Ramos (cell line): ENCODE data around the gene LETM1.

Source experiments
- in situ Hi-C: fragments of 300-500 bp; cut with MboI; formaldehyde crosslinking; loops from one replicate; pipeline ENCODE4 v1.14.3; 2022; ENCODE audit warnings: low sequenced_read_pairs; ENCODE audit not compliant: unreplicated experiment

LETM1 gene

DNA sequence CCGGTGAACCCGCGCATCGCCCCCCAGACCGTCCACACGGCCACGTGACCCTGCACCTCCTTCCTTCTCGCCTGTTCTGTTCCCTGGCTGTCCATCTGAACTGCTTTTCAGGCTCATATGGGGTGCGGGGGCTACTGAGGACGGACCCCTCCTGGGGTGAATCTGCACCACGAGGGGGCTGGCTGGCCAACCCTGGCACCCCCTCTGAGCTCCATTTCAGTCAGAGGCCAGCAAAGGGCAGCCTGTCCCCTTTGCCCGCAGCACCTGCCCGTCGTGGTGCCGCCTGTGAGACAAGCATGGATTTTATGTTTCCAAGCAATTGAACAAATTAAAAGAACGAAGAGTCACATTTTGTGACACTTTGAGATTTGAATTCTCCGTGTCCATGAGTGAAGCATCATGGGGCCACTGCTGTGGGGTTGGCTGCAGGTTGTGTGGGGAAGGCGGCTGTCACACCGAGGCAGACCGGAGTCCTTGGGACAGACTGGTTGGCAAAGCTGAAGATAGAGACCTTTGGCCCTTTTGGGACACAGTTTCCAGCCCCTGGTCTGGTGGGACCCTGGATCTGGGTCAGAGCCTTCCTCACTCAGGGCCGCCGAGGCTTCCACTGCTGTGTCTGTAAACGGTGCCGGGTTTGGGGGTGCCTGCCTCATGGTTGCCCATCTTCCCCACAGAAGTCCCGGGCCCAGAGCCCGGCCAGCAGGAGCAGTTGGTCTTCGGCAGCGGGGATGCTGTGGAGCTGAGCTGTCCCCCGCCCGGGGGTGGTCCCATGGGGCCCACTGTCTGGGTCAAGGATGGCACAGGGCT lies 57.2 kb downstream of the LETM1 start:
- in situ Hi-C loops, result loop anchor here (25.0 kb wide), 1 partner anchor 389 kb away; no protein-coding TSS in a partner anchor

DNA sequence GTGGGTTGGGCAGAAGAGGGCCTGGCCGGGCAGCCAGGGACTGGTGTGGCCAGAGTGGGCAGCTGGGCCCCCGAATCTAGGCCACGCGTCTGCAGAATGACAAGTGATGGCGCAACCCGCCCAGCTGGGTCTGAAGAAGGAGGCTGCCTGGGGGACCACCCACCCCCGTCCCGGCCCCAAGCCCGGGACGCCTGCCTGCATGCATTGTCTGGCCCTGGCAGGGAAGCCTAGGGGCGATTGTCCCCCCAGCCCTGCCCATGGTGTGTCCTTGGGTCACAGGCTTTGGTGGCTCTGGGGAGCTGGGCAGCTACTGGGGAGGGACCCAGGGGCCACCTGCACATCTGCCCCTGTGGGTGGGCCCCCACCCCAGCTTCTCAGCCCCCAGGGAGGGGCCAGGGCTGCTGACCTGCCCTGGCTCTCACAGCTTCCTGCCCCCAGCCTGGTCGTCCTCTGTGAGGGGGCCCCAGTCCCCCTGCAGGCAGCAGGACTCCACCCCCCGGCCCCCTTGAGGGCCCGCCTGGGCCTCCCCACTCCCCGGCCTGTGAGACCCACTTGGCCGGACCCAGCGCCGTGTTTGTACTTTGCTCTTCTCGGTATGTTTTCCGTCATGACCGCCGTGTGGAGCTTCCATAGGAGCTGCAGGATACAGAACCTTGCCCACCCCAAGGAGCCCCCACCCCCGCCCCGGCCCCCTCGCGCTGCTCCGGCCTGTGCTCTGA lies 57.9 kb downstream of the LETM1 start:
- in situ Hi-C loops, result loop anchor here (25.0 kb wide), 1 partner anchor 389 kb away; no protein-coding TSS in a partner anchor

DNA sequence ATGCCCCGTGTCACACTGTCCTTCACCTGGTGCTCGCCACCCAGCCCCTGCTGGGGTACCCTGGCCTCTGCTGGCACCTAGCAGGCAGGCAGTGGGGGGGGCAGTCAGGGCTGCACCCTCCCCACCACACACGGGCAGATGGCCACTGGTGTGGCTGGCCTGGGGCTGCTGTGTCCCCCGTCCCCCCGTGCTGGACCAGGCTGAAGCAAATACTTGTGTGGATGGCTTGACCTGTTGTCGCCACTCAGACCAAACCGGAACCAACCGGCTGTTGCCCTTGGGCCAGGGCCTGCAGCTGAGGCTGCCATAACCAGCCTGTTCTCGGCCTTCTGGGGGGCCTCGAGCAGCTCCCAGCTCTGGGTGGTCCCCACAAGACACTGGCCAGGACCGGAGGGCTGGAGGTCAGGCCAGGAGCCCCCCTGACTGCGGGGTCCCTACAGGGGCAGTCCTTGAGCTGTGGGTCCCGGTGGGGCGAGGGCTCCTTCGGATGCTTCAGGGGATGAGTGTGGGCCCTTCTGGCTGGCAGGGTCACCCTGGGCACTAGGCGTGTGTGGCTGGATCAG lies 58.6 kb downstream of the LETM1 start:
- in situ Hi-C loops, result loop anchor here (25.0 kb wide), 1 partner anchor 390 kb away; no protein-coding TSS in a partner anchor

DNA sequence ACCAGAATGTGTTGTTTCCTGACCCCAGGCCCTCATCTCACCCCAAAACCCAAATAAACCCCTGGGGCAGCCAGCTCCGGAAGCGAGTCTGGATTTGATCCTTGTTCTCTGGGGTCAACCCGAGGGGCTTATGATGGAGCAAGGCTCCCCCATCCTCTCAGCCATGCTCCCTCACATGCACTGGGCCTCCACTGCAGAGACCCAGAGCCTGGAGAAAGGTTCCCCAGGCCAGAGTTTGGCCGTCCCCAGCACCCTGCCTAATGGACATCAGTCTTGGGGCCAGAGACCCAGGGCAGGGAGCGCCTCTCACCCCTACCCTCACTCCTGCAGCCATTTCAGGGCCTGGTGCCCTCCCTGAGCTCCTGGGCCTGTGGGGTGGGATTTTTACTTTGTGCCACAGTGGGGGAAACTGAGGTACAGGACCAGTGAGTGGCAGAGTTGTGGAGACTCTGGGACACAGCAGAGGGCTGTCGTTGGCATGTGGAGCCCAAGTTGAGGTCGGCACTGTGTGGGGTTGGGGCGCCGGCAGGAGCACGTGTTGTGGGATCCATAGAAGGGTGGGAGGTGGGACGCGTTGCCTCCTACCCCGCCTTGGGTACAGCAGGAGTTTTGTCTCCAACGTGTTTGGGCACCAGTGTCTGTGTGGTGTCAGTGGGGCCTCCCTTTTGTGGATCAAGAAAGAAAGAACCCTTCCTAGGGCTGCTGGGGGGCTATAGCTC lies 59.3 kb downstream of the LETM1 start:
- in situ Hi-C loops, result loop anchor here (25.0 kb wide), 1 partner anchor 391 kb away; no protein-coding TSS in a partner anchor

DNA sequence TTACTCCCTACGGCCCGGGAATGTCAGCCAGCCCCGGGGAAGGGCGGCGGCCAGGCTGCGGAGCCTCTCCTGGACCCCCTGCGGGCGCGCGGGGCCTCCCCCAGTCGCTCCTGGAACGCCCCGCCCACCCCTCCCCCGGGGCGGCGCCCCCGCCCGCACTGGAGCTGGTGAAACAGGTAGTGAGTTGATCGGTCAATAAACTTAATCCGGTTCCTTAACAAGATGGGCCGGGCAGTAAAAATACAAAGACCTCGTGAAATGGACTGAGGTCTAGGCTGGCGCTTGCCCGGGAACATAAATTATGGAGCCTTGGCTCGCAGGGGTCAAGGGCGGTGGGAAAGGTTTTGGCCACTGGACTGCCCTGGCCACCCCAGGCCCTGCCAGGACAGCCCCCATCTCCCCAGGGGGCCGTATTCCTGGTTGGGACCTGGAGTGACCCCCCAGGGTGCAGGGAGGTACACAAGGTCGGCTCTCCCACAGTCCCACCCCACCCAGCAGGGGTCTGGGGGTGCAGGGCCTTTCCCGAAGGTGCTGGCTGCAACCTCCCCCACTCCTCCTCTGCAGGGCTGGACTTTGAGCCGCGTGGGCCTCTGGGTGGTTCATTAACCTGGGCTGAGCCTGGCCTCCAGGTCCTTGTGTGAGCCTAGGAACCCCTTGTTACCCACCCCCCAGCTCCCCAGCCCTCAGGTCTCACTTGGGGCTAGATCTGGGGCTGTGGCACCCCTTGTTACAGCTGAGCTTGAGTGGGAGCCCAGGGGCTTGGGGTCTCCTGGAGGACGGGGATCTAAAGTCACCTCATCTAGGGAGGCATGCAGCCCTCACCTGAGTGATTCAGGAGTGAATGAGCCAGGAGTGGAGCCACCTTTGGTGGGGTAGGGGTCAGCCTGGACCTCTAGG lies 60.4 kb downstream of the LETM1 start:
- in situ Hi-C loops, result loop anchor here (25.0 kb wide), 1 partner anchor 392 kb away; no protein-coding TSS in a partner anchor

DNA sequence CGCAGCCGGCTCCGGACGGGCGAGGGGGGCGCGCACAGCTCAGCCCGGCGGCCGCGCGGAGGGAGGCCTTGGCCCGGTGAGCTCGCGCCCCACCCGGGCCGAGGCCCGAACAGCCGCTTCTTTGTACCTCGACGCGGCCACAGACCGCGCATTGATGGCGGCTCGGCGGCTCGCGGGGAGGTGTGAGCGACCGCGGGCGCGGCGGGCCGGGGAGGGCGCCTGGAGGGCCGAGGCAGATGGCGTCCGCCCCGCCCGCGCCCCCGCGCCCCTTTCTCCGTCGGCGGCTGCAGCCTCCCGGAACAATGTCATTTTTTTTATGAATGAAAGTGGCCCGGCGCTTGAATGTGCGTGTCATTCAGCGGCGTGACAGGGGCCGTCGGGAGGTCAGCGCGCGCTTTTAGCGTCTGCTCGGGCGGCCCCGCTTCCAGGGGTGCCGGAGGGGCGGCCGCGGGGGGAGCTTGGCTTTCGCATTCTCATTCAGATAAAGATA lies 61.1 kb downstream of the LETM1 start:
- in situ Hi-C loops, result loop anchor here (25.0 kb wide), 1 partner anchor 392 kb away; no protein-coding TSS in a partner anchor

DNA sequence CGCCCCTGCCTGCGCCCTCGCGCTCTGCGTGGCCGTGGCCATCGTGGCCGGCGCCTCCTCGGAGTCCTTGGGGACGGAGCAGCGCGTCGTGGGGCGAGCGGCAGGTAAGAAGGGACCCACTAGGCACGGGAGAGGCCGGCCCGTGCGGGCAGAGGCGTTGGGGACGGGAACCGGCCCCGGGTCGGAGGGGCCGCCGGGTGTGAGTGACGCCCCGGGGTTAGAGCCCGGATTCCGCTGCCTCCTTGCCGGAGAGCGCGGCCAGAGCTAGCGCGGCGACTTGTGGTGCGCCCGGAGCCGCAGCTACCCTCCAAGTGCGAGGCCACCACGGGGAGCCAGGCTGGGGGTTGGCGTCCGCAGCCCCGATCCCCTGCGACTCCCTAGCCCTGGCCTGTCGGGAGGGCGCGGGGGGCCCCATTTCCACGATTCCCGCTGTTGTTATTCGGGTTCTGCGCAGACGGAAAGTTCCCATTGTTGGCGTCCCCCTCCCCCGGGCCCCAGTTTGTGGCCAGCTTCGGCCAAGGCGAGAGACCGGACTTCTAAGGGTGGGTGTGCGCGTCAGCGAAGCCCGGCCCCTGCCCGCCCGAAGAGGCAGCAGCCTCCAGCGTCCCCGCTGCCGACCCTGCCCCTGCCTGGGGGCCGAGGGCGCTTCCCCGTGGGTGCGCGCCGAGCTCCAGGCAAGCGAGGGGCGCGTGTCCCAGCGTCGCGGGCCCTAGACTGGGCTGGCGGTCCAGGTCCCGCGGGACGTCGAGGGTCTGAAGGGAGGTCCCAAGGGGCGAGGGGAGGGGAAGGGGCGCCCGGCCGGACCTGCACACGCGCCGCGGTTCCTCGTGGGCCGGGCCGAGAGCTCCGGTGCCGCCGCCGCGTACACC lies 61.8 kb downstream of the LETM1 start:
- in situ Hi-C loops, result loop anchor here (25.0 kb wide), 1 partner anchor 393 kb away; no protein-coding TSS in a partner anchor

DNA sequence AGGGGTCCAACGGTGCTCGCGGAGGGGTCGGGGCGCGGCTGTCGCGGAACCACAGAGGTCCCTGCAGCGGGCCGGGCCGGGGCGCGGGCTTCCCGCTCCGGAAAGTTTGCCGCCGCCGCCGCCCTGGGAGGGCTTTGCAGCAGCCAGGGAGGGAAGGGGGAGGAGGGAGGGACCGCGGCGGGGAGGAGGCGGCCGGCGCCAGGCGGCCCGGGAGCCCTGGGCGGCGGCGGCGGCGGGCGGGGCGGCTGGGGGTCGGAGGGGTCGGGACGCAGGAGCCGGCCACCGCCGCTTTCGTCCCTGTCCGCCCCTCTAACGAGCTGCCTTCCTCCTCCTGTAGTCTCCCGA lies 62.5 kb downstream of the LETM1 start:
- in situ Hi-C loops, result loop anchor here (25.0 kb wide), 1 partner anchor 394 kb away; no protein-coding TSS in a partner anchor

DNA sequence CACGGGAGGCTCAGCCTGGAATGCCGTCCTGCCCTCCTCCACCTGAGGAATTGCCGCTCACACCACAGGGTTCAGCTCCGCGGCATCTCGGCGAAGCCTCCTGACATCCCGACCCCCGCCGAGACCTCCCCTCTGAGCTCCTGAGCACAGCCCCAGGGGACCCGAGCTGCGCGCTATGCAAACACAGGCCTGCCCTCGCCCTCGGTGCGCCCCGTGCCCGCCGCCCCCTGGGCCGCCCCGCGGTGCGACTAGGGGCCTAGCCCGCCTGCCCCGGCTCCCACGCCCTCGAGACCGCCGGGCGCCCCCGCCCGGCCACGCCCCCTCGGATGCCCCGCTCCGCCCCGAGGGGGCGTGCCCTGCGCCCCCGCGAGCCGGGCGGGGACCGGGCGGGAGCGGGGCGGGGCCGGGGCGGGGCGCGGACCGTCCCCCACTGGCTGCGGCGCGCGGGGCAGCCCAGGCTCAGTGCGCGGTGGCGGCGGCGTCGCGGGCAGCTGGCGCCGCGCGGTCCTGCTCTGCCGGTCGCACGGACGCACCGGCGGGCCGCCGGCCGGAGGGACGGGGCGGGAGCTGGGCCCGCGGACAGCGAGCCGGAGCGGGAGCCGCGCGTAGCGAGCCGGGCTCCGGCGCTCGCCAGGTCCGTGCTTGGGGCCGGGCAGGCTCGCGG lies 63.0 kb downstream of the LETM1 start, which contains the start of gene FGFR3:
TSS of gene FGFR3 (plus strand) at position 462 of the 664 bp plus-strand sequence. CDS start 642 bp downstream, outside the sequence.
- in situ Hi-C loops, result loop anchor here (25.0 kb wide), 1 partner anchor 394 kb away; no protein-coding TSS in a partner anchor

DNA sequence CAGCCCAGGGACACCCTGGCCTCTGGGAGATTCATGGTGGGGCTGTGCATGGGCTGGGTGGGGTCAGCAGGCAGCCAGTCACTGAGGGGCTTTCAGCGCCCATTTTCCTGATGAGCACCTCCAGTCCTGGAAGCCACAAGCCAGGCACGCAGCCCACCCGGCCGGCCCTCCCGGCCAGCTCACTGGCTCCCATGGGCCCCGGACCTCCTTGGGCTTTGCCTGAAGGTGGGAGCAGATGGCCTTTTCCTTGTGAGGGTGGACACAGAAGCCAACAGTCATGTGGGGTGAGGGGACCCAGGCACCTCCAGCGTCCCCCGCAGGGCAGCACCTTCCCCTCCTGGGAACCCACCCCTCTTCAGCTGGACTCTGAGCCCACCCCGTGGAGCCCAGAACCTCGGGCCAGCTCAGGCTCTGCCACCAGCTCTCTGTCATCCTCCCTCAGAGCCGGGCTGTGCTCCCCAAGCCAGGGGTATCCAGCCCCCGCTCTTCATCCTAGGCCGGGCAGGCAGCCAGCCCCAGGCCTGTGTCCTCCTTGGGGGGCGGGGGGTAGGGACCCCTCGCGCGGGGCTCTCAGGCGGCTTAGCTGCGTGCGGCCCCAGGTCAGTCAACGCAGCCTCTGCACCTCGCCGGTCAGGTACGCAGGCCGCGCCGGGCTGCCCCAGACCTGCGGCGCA lies 63.7 kb downstream of the LETM1 start:
- in situ Hi-C loops, result loop anchor here (25.0 kb wide), 1 partner anchor 395 kb away; no protein-coding TSS in a partner anchor

DNA sequence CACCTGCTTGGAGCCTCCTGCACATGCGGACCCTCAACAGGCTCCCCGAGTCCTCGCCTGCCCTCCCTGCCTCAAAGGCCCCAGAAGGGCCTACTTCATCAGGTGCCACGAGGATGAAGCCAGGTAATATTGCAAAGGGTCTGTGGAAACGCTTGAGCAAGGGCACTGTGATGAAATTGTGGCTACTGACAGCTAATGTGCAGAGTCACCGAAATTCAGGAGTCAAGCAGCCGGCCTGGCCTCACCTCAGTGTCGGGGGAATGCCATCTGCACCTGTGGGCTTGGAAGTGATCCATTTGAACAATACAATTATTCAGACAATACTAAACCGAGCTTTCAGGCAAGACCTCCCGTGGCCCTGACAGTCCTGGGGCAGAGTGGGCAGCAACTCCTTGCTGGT lies 66.0 kb downstream of the LETM1 start:
- in situ Hi-C loops, result loop anchor here (25.0 kb wide), 1 partner anchor 397 kb away; no protein-coding TSS in a partner anchor

DNA sequence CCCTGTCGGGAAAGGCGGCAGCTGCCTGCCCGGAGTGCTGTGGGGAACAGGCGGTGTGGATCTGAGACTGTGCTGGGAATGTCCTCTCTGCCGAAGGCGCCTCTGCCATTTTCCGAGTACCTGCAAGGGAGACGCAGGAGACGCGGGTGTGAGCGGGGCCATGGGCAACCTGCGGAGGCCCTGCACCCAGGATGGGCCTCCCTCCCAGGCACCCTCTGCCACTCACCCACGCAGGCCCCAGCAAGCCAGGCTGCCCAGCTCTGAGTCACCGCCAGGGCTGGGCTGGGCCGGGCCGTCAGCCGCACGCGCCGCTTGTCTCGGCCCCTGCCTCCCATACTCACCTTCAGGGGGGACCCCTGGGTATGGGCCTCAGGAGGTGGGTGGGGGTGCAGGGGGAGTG lies 66.4 kb downstream of the LETM1 start:
- in situ Hi-C loops, result loop anchor here (25.0 kb wide), 1 partner anchor 398 kb away; no protein-coding TSS in a partner anchor

DNA sequence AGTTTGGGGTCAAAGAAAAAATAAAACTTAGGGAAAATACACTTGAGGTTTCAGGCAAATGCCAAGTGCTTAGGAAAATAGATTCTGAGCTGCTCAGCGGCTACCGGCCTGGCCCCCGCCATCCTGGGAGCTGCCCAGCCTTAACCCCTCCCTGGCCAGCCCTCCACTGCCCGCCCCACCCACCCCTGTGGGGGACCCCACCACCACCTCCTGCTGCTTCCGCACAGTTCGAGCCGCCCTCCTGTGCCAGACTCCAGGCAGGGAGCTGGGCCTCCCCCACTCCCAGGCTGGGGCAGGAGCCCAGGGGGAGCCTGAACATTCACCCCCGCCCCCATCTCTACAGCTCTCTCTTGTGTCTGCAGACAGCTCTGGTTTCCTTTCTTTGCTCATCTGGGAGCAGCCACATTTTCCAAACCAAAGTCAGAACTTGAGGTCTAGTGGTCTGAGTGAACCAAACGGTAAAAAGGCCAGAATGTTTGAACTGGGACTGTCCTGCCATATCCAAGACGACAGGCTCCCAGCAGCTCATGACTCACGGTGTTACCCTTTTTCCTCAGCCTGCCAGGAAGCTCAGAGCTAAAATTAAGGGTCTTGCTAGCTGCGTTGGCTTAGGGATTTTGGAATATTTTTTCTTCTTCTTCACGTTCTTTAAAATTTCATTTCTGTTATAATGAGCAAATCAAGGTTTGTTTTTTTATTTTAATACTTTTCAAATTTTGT lies 67.5 kb downstream of the LETM1 start:
- in situ Hi-C loops, result loop anchor here (25.0 kb wide), 1 partner anchor 399 kb away; no protein-coding TSS in a partner anchor

DNA sequence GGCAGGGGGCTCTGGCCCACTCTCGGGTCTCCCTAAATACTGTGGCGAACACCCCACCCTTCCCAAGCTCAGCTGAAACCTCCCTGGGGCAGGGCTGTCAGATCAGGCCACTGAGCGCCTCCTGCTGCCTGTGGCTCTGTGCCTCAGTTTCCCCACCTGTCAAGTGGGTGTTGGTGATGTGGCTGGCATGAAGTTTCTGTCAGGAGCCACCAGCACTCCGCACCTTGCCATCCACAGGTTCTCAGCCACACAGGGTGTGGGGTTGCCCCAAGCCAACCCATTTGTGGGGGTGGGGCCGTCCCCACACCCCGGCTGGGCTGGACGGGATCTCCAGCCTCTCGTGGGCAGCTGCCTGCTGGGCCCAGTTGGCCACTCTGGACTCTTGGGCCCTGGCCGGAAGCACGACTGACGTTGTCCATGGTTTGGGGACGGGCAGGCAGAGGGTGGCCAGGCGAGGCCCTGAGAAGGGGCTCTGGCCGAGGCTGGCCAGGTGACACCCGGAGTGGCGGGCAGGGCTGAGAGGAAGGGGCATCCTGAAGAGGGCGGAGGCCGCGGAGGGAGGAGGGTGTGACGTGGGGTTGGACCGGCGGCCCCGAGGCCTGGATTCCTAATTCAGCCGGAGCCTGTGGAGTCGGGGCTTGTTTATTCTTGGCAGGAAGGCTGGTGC lies 68.4 kb downstream of the LETM1 start:
- in situ Hi-C loops, result loop anchor here (25.0 kb wide), 1 partner anchor 400 kb away; no protein-coding TSS in a partner anchor
